Esophagus muscularis mucosa (tissue), 4 donors: ENCODE results near the gene MYO1D. TPM values are rescaled to one million over a fixed set of nuclear protein-coding genes. Genes with fewer than 3 reads are reported as not detected.

Experiments used
- DNase-seq: peaks from one replicate; pipeline ENCODE4 v3.0.0-alpha.2; 2017; ENCODE audit errors: extremely low spot score
- H3K27ac ChIP-seq, 4 donors: fragments of 200-600 bp; sonication (generic); replicated peaks in 1 of 4; 1 replicate in 3 of 4; 2 replicates in 1 of 4; pipeline ENCODE4 v1.5.1; 2016 to 2019; ENCODE audit warnings: mild to moderate bottlenecking in 1 of 4
- H3K27me3 ChIP-seq, 4 donors: fragments of 200-600 bp; sonication (generic); one replicate each; pipeline versions ENCODE4 v1.5.1 to v1.6.0; 2016 to 2019
- H3K36me3 ChIP-seq, 4 donors: fragments of 200-600 bp; sonication (generic); one replicate each; pipeline ENCODE4 v1.5.1; 2016 to 2019
- H3K4me1 ChIP-seq, 4 donors: fragments of 200-600 bp; sonication (generic); one replicate each; pipeline ENCODE4 v1.5.1; 2016 to 2019
- H3K4me3 ChIP-seq, 4 donors: fragments of 200-600 bp; sonication (generic); 1 replicate in 2 of 4; 2 replicates in 2 of 4; pipeline ENCODE4 v1.5.1; 2016 to 2019; ENCODE audit warnings: mild to moderate bottlenecking in 4 of 4, moderate library complexity in 1 of 4
- H3K9me3 ChIP-seq, 4 donors: fragments of 200-600 bp; sonication (generic); 1 replicate in 3 of 4; 2 replicates in 1 of 4; pipeline ENCODE4 v1.5.1; 2016 to 2019
- CTCF ChIP-seq, 3 experiments: fragments of 200-600 bp in 2 of 3; fragments of 450-650 bp in 1 of 3; sonication (generic) in 2 of 3; IDR thresholded peaks; one replicate each; pipeline ENCODE4 v1.5.1; 2017 to 2019; ENCODE audit warnings: antibody characterized with exemption in 3 of 3, mild to moderate bottlenecking in 2 of 3, moderate library complexity in 1 of 3
- EP300 ChIP-seq: sonication (generic); formaldehyde crosslinking; IDR thresholded peaks from one replicate; pipeline ENCODE4 v1.6.1; 2017; ENCODE audit warnings: antibody characterized with exemption
- POLR2A ChIP-seq: fragments of 450-650 bp; IDR thresholded peaks from one replicate; pipeline ENCODE4 v1.6.1; 2017; ENCODE audit warnings: antibody characterized with exemption, moderate library complexity, mild to moderate bottlenecking, low read depth
- POLR2AphosphoS5 ChIP-seq, 2 donors: sonication (generic); formaldehyde crosslinking; IDR thresholded peaks; one replicate each; pipeline ENCODE4 v1.6.1; 2017; ENCODE audit warnings: antibody characterized with exemption in 2 of 2
- whole genome bisulfite sequencing: methylation state at CpG from one replicate; pipeline ENCODE4 v1.1.5; 2018; 5-methylcytosine and 5-hydroxymethylcytosine counted together
- intact Hi-C: fragments of 100-400 bp; cut with DNase I; formaldehyde crosslinking; loops from one replicate; pipeline ENCODE4 v1.15.1; 2023
- total RNA-seq, 4 donors: library from RNA; depleted of rRNA; stranded (reverse); fragments of >200 nt; gene quantifications; one replicate each; pipeline versions ENCODE4 v1.1.0 to v1.2.1, GENCODE V29; 2016

The MYO1D gene
- total RNA-seq, 4 donors from 2014 or later, result 27.3 to 30.3 (median 29.0) TPM

DNA sequence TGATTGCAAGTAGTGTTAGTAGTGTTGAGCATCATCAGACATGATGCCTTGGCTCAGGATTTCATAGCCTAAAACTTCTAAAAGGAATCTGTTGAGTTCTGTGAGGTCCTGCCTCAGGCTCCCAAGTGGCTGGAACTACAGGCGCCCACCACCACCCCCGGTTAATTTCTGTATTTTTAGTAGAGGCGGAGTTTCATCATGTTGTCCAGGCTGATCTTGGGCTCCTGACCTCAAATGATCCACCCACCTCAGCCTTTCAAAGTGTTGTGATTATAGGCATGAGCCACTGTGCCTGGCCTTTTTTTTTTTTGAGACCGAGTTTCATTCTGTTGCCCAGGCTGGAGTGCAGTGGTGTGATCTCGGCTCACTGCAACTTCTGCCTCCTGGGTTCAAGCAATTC, 427.0 kb downstream of the MYO1D start:
- peaks cover 19 to 25% (median 23%) of the 10 kb centered on the region in 4 donors for H3K4me1 ChIP-seq
- peaks cover 36 to 82% (median 69%) of the 10 kb centered on the region in 4 donors for H3K36me3 ChIP-seq
- no peaks in the 10 kb centered on the region for H3K9me3 ChIP-seq
- TF ChIP-seq CTCF (IDR thresholded peaks at IDR 0.05), result no peak
- TF ChIP-seq POLR2AphosphoS5 (IDR thresholded peaks at IDR 0.05), result no peak
- no peak for TF ChIP-seq EP300
- no peak for TF ChIP-seq POLR2A
- no peak overlapping the region for H3K4me3 ChIP-seq
- DNase-seq, result no peak
- H3K27me3 ChIP-seq, result no peaks in the 10 kb centered on the region
- H3K27ac ChIP-seq, result no peak overlapping the region
- intact Hi-C loops, result no loop called here
- 92% methylated on average over 5 of the region's 5 CpGs for WGBS

DNA sequence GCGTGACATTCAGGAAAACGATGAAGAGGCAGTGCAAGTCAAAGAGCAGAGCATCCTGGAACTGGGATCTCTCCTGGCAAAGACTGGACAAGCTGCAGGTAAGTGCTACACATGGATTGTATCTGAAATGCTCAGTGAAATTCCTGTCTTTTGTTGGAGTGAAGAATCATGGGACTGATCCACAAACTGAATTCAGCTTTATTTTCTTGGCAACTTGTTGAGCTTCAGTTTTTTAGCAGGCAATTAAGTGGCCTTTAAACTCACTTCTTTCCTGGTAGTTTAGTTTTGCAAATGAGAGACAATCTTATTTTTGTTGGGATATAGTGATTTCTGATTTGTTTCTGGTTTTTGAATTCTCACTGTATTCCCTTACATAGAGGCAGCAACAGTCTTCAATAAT, 430.0 kb downstream of the MYO1D start:
- H3K36me3 ChIP-seq, result peaks cover 26 to 52% (median 41%) of the 10 kb centered on the region in 4 donors

DNA sequence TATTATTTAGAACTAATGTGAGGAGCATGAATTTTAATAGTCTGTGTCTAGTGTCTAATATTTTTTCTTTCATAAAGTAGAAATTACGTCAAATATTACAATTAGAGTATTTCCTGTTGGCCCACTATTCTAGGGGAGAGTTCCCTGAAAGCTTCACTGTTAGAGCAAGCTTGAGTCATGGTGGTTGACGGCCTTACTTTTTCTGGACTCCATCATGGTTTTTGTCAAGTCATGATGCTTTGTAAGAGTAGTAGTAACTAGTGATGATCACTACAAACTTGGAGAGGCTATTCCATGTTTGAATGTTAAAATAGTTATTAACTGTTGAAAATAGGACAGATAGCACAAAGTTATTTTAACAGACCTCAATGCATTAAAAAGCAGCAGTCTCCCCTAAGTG, 431.0 kb downstream of the MYO1D start:
- no peak overlapping the region for H3K27ac ChIP-seq
- peaks cover 19 to 42% (median 32%) of the 10 kb centered on the region in 4 donors for H3K36me3 ChIP-seq
- H3K4me1 ChIP-seq, result peaks cover 19 to 34% (median 32%) of the 10 kb centered on the region in 4 donors
- H3K4me3 ChIP-seq, result peak overlapping the region; percentile 66 to 95 (median 84)
- no peak for TF ChIP-seq POLR2A
- TF ChIP-seq POLR2AphosphoS5 (IDR thresholded peaks at IDR 0.05), result no peak
- no peak for TF ChIP-seq CTCF (IDR thresholded peaks at IDR 0.05)
- TF ChIP-seq EP300, result no peak
- 62% methylated on average over 2 of the region's 2 CpGs for WGBS
- H3K27me3 ChIP-seq, result no peaks in the 10 kb centered on the region
- no peak for DNase-seq
- intact Hi-C loops, result no loop called here
- no peaks in the 10 kb centered on the region for H3K9me3 ChIP-seq

More for the DNA sequence above, 430.0 kb downstream of the MYO1D start:
- DNase-seq, result no peak
- Histone ChIP-seq H3K4me1 (peaks cover 19 to 34% (median 32%) of the 10 kb centered on the region in 4 donors), H3K4me3 (no peak overlapping the region), H3K27ac (no peak overlapping the region), H3K9me3 (no peaks in the 10 kb centered on the region), H3K27me3 (no peaks in the 10 kb centered on the region)
- 79% methylated on average over 2 of the region's 2 CpGs for WGBS
- intact Hi-C loops, result no loop called here
- TF ChIP-seq CTCF (IDR thresholded peaks at IDR 0.05) (no peak), EP300 (no peak), POLR2A (no peak), POLR2AphosphoS5 (IDR thresholded peaks at IDR 0.05) (no peak)

DNA sequence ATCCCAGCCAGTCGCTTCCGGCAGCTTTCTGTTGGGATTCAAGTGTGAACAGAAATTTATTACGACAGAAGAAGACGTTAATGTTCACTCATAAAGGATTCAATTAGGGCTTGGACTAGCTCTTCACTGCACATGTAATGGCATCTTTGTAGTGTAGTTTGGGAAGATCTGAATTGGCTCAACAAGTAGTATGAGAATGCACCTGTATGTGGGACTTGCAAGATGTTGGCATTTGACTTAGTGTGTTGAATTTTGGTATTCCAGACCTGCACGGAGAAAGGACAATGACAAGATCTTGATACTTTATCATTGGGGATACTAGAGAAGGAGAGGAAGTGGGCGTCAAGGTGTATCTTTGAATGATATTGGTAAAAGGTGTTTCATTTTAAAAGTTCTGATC, 431.4 kb downstream of the MYO1D start:
- Histone ChIP-seq H3K27me3 (no peaks in the 10 kb centered on the region), H3K27ac (peak overlapping the region in 2 of 4 donors; percentile 84 to 85), H3K36me3 (peaks cover 19 to 37% (median 30%) of the 10 kb centered on the region in 4 donors), H3K4me1 (peaks cover 19 to 34% (median 32%) of the 10 kb centered on the region in 4 donors), H3K4me3 (peak overlapping the region; percentile 66 to 95 (median 84)), H3K9me3 (no peaks in the 10 kb centered on the region)
- no peak for DNase-seq
- 20% methylated on average over 6 of the region's 6 CpGs for WGBS
- intact Hi-C loops, result no loop called here
- TF ChIP-seq POLR2A, result no peak
- TF ChIP-seq POLR2AphosphoS5 (IDR thresholded peaks at IDR 0.05), result no peak
- TF ChIP-seq CTCF (IDR thresholded peaks at IDR 0.05), result no peak
- TF ChIP-seq EP300, result no peak

DNA sequence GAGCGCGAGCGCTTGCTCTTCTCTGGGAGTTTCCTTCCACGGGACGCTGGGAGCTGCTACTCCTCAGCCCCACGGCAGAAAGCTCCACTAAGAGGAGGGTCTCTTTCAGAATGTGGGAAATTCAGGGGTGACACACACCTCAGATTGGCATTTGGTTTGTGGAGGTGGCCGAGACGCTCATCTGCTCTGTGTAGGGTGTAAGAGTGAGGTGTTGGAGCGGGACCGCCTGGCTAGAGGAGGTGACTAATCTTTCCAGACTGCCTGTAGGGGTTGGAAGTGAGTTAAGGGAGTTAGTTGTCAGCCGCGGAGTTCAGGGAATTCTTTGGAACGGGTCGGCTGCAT, 431.9 kb downstream of the MYO1D start:
- WGBS, result 0% methylated on average over 8 of the region's 14 CpGs
- TF ChIP-seq EP300 (no peak), POLR2AphosphoS5 (IDR thresholded peaks at IDR 0.05) (peak; percentile 8 to 35)
- Histone ChIP-seq H3K27ac (peak overlapping the region; percentile 74 to 86 (median 84)), H3K4me3 (peak overlapping the region; percentile 66 to 95 (median 84)), H3K9me3 (no peaks in the 10 kb centered on the region), H3K27me3 (no peaks in the 10 kb centered on the region), H3K4me1 (peaks cover 19 to 34% (median 32%) of the 10 kb centered on the region in 4 donors), H3K36me3 (peaks cover 18 to 34% (median 26%) of the 10 kb centered on the region in 4 donors)
- no peak for DNase-seq
- intact Hi-C loops, result no loop called here
